GM12872 (cell line): Measurements from ENCODE around the gene ABHD16A.

Experiments used
- CTCF ChIP-seq: IDR thresholded peaks from 3 replicates; pipeline ENCODE4 v1.5.1; 2011; ENCODE audit warnings: low read depth, mild to moderate bottlenecking, low read length, moderate library complexity; ENCODE audit not compliant: insufficient read depth

Gene ABHD16A

DNA sequence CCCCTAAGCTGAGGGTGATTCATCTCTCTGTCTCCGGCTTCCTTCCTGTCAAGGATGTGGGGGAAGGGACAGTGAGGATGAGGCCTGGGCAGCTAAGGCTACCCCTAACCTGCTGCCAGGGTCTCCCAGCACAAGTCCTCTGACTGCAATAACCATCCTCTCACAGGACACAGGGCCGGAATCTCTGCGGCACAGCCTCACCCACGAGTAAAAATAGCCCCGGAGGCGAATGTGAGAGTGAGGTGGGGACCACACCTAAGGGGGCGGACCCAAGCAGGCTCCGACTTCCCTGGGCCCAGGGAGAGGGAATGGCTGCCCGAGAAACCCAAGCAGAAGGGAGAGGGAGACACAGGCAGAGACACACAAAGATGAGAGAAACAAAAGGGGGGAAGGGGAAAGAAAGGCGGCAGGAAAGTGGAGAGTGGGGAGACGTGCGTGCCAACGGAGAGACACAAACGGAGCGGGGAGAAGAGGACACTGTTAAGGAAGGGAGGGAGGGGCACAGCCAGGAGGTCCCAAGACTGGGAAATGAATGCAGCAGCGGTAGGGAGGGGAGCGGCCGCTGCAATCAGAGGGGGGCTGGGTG lies 31.8 kb upstream of the ABHD16A start:
- TF ChIP-seq CTCF = no peak

GRCh38 chr6:31734247-31734820 lies 31.2 kb upstream of the ABHD16A start:
- TF ChIP-seq CTCF = no peak

GRCh38 chr6:31733734-31734133 lies 30.6 kb upstream of the ABHD16A start:
- TF ChIP-seq CTCF = no peak

DNA sequence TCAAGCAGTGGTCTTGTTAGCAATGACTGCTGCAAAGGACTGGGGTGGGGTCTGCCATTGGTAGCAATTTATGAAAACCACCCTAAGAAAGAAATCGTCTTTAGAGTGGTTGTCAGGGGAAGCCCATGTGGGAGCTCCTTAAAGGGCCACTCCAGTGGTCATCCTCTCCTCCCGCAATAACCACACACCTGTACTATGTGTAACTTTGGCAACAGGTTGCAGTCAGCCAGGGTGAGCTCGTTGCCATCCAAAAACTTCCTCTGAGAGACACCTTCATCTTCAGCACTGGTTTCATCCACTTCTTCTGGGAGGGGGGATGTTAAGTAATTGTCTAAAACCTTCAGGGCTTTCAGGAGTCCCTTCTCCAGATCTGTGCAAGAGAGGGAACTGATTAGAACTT lies 28.9 kb upstream of the ABHD16A start:
- no peak for TF ChIP-seq CTCF

DNA sequence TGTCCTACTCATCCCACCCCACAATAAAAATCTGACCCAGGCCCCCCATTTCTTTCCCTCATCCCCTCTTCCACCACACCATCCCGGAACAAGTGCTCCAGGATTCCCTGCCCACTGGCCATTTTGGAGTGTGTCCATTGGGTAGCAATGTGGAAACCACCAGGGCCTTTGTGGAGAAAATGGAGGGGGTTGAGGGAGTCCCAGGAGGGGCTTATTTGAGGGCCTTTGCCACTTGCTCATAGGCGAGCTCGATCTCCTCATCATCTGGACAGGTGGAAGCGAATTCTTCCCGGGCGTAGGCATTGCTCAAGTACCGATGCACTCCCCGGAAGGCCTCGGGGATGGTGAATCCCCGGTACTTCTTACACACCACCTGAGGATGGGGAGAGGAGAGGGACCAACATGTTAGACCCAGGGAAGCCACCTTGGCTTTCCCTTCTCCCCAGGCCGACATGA lies 27.5 kb upstream of the ABHD16A start:
- TF ChIP-seq CTCF = no peak

GRCh38 chr6:31729979-31730630 lies 27.0 kb upstream of the ABHD16A start:
- TF ChIP-seq CTCF = no peak

DNA sequence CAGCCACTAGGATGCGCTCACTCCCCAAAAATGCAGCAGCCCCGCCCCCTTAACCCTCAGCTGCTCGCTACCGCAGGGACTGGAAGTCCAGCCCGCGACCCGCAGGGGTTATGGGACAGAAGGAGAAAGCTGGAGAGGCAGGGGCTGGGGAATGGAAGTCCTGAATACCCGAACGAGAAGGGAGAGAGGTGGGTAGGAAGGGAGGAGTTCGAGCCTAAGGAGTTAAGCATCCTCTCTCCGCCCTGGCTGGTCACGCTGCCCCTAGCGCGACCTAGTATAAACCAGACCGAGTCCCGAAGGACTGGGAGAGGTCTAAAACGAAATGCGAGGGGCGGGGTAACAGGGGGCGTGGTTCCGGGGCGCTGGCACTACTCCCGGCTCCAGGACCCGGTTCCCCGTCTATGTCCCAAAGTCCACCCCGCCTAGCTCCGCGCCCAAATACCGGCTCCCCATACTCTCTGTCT lies 26.4 kb upstream of the ABHD16A start:
- no peak for TF ChIP-seq CTCF
